Heart right ventricle (tissue), 16 donors: Measurements from ENCODE around the gene UNC119. TPM values are rescaled to one million over a fixed set of nuclear protein-coding genes. Genes with fewer than 3 reads are reported as not detected.

ENCODE experiments used
- ATAC-seq, 8 donors: fragments of 200-7000 bp; cut with Tn5 transposase; one replicate each; pipeline ENCODE4 v1.9.1; 2020; ENCODE audit warnings: mild to moderate bottlenecking in 8 of 8, moderate library complexity in 8 of 8, moderate number of reproducible peaks in 1 of 8
- DNase-seq, 2 donors: peaks; one replicate each; pipeline ENCODE4 v3.0.0-alpha.2; 2020
- H3K27ac ChIP-seq, 10 donors: fragments of 200-600 bp; sonication (generic) in 2 of 10; one replicate each; pipeline versions ENCODE4 v1.5.0 to v1.8.0; 2020 to 2022; ENCODE audit warnings: mild to moderate bottlenecking in 3 of 10
- H3K27me3 ChIP-seq, 7 donors: fragments of 200-600 bp; one replicate each; pipeline ENCODE4 v1.8.0; 2021 to 2022; ENCODE audit warnings: mild to moderate bottlenecking in 2 of 7
- H3K36me3 ChIP-seq, 9 donors: fragments of 200-600 bp; sonication (generic) in 1 of 9; one replicate each; pipeline versions ENCODE4 v1.5.0 to v1.8.0; 2020 to 2022; ENCODE audit warnings: mild to moderate bottlenecking in 2 of 9
- H3K4me1 ChIP-seq, 9 donors: fragments of 200-600 bp; sonication (generic) in 1 of 9; one replicate each; pipeline versions ENCODE4 v1.5.0 to v1.8.0; 2020 to 2022; ENCODE audit warnings: mild to moderate bottlenecking in 4 of 9
- H3K4me3 ChIP-seq, 10 donors: fragments of 200-600 bp; sonication (generic) in 2 of 10; one replicate each; pipeline versions ENCODE4 v1.5.0 to v1.8.0; 2020 to 2022; ENCODE audit warnings: mild to moderate bottlenecking in 7 of 10, moderate library complexity in 2 of 10
- H3K9me3 ChIP-seq, 11 donors: fragments of 200-600 bp in 10 of 11; sonication (generic) in 2 of 11; one replicate each; pipeline versions ENCODE4 v1.5.0 to v1.8.0; 2013 to 2022; ENCODE audit warnings: mild to moderate bottlenecking in 2 of 11, control low read depth in 1 of 11, moderate library complexity in 1 of 11
- WGBS, 2 donors: extraction: QIAGEN DNeasy Blood & Tissue Kit; methylation state at CpG; one replicate each; pipeline ENCODE4 v1.1.7; 2013; ENCODE audit warnings: inconsistent platforms in 1 of 2; 5-methylcytosine and 5-hydroxymethylcytosine counted together
- intact Hi-C, 10 donors: fragments of 100-400 bp; cut with DNase I; formaldehyde crosslinking; loops; one replicate each; pipeline versions ENCODE4 v1.11.1 to v1.14.2; 2022
- long read RNA-seq, 3 donors: library from polyadenylated mRNA; unstranded; transcript quantifications; one replicate each; pipeline ENCODE4 v2.0.0, GENCODE V29; 2020 to 2021
- polyA plus RNA-seq, 2 donors: library from polyadenylated mRNA; stranded (reverse); fragments of 200-250 nt; gene quantifications; one replicate each; pipeline ENCODE4 v1.2.3, GENCODE V29; 2013
- total RNA-seq, 10 donors: library from RNA; stranded (reverse); fragmentation: NEBNext Ultra II Directional in 3 of 10; extraction: Animal tissue kit (Norgen Biotek cat#: 25700) in 3 of 10; gene quantifications; one replicate each; pipeline versions ENCODE4 v1.2.1 to v1.2.4, GENCODE V29; 2021 to 2023
- TF ChIP-seq, protein P1 (sequence below), 9 donors: fragments of 200-600 bp; sonication (generic) in 2 of 9; IDR thresholded peaks; one replicate each; pipeline versions ENCODE4 v1.5.0 to v1.8.0; 2021 to 2022; ENCODE audit warnings: antibody characterized with exemption in 9 of 9, mild to moderate bottlenecking in 5 of 9, moderate library complexity in 1 of 9
- donor health status: Arrhythmogenic right ventricular cardiomyopathy.
- donor health status: ischemic (EF 13 %, LVEDD 7.1; RV severe dilation, severe dysfunction).
- donor health status: healthy with polysubstance abuse.
- donor health status: DM: no; HTN: yes; CAD: no.
- donor health status: DM: no; HTN: no; CAD: no.
- donor health status: ischemic (EF 25% LVEDD 6.9; RV normal size, moderate dysfunction).
- donor health status: ischemic (EF 25% LVEDD 5.7; RV mildly dilated, moderate dysfunction).
- donor health status: healthy.
- donor health status: DM: yes; HTN: yes; CAD: no.
- donor health status: Ischemic cardiomyopathy.
- donor health status: ischemic (EF 35%, LVEDD 5.7; RV mildly dilated, moderate dysfunction).
- donor health status: nonischemic (EF 11% LVEDD 7.7; RV severe dilation, severe dysfunction).
- donor health status: DM: yes; HTN: yes; CAD: no.
- donor health status: PGD.
- donor health status: ischemic (EF 29% LVEDD 5.4; RV normal size, mild dysfunction).
- donor health status: nonischemic (EF 23%, LVEDD 6.1; RV moderate dilation, normal function).

UNC119 gene
- total RNA-seq (10 to 100 TPM; 10.6 to 23.4 (median 21.0) TPM), polyA plus RNA-seq (10 to 100 TPM; 18.0 to 23.8 TPM)
- long read RNA-seq, donor 1, transcript UNC119-202 (5 exons, 1,424 nt), result major isoform, 20 of 29 reads
- long read RNA-seq, donor 1, transcript UNC119-201 (4 exons, 1,653 nt), result minor isoform, 5 of 29 reads
- long read RNA-seq, donor 1, partial matches to known transcripts, result 1 of 29 reads
- long read RNA-seq, donor 1, other reads (novel, unspliced or antisense), result 3 of 29 reads
- long read RNA-seq, donor 2, transcript UNC119-202 (5 exons, 1,424 nt), result major isoform, 13 of 19 reads
- long read RNA-seq, donor 2, partial matches to known transcripts, result 2 of 19 reads
- long read RNA-seq, donor 2, other reads (novel, unspliced or antisense), result 0 of 19 reads
- long read RNA-seq, donor 3, full-length matches to known transcripts, result 23 of 25 reads
- long read RNA-seq, donor 3, partial matches to known transcripts, result 0 of 25 reads
- long read RNA-seq, donor 3, other reads (novel, unspliced or antisense), result 2 of 25 reads

DNA sequence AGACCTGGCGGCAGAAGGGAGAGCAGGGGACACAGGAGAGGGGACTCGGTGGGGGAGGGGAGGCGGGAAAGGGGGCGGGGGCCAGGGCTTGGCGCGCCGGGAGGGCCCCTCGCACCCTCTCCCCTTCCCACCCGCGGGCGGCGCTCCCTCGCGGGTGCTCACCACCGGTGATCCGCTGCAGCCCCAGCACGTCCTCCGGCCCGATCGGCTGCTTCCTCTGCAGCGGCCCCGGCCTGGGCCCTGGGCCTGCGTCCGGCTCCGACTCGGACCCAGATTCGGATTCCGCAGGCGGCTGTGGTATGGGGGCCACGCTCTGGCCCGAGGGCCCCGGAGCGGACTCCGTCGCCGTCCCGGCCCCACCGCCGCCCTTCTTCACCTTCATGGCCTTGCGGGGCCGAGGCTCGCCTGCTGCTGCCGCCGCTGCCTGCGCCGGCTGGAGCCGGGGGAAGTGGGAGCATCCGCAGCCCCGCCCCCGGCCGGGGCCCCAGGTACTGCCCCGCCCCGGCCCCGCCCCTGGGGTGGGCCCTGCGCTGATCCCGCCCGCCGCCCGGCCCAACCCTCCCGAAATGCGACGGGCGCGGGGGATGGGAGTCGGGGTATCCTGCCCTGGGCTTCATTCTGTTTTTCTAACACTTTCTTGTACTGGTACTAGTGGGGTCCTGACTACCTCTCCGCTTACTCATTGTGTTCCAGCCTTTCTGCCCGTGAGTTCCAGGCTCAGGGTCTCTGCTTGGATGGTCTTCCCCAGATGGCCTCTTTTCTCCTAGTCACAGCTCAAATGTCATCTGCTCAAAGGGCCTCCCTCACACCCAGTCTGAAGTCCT lies at the start of gene UNC119:
TSS of gene UNC119 (minus strand) at position 449 of the 824 bp plus-strand sequence. CDS start at position 382, 67 bp downstream.
- Histone ChIP-seq H3K4me1 (peaks cover 0 to 44% (median 21%) of the 10 kb centered on the region in 9 donors), H3K27ac (peak within 1 kb of the TSS in 9 of 10 donors; percentile 60 to 90 (median 78)), H3K27me3 (no peaks in the 10 kb centered on the region), H3K36me3 (peaks cover 0 to 47% (median 33%) of the 10 kb centered on the region in 9 donors), H3K4me3 (peak within 1 kb of the TSS; percentile 64 to 99 (median 97)), H3K9me3 (no peaks in the 10 kb centered on the region)
- WGBS, 2 donors, result 1 to 2% methylated on average over 55 to 67 of the region's 67 CpGs
- peak; percentile 67 to 81 for DNase-seq
- intact Hi-C loops, result loop anchor here in 4 of 10 donors (2.0 to 10.0 kb wide), 4 partner anchors 18 to 62 kb away; partner anchors contain the start of genes RSKR (in 2 of the 4) and PIGS (in 1 of the 4)
- TF ChIP-seq, protein P1, sequence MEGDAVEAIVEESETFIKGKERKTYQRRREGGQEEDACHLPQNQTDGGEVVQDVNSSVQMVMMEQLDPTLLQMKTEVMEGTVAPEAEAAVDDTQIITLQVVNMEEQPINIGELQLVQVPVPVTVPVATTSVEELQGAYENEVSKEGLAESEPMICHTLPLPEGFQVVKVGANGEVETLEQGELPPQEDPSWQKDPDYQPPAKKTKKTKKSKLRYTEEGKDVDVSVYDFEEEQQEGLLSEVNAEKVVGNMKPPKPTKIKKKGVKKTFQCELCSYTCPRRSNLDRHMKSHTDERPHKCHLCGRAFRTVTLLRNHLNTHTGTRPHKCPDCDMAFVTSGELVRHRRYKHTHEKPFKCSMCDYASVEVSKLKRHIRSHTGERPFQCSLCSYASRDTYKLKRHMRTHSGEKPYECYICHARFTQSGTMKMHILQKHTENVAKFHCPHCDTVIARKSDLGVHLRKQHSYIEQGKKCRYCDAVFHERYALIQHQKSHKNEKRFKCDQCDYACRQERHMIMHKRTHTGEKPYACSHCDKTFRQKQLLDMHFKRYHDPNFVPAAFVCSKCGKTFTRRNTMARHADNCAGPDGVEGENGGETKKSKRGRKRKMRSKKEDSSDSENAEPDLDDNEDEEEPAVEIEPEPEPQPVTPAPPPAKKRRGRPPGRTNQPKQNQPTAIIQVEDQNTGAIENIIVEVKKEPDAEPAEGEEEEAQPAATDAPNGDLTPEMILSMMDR (IDR thresholded peaks at IDR 0.05), result no peak
- peak; percentile 94 to 98 (median 95) for ATAC-seq

DNA sequence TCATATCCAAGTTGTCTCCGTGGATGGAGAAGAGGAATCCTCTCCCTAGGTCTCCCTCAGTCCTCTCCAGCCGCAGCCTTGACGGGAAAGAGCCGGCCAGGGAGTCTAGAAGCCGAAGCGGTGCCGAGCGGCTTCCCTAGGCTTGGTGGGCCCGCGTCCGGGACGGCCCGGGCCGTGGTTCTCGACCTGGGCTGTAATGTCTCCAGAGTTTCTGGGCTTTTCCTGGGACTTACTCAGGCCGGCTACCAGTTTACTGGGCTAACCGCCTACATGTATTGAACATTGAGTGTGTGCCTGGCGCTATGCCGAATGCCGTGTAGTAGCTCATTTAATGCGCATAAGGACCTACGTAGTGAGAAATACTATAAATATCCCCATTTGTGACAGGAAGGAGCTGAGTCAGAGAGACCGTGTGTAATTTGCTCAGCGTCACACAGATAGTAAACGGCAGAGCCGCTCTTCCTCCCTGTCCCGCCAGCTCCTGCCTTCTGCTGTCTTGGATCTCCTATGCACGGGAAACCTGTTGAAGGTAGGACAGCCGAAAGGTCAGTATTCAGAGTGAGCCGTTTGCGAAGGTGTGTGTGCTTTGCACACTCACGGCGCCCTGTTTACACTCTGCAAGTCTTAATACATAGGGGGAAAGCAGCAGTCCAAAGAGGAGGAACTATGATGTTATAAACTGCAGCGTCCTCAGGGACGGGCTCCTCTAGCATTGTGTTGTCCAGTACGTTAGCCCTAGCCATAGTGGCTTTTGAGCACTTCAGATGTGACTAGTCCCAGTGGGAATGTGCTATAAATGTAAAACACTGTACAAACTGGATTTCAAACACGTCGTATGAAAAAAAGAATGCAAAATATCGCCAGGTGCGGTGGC lies 47.1 kb upstream of the UNC119 start:
- Histone ChIP-seq H3K36me3 (peaks cover 0 to 4% (median 0%) of the 10 kb centered on the region in 9 donors), H3K4me1 (peaks cover 0 to 22% (median 13%) of the 10 kb centered on the region in 9 donors), H3K4me3 (peak overlapping the region; percentile 26 to 80 (median 67)), H3K27me3 (no peaks in the 10 kb centered on the region), H3K27ac (peak overlapping the region; percentile 21 to 97 (median 87)), H3K9me3 (no peaks in the 10 kb centered on the region)
- ATAC-seq (peak; percentile 62 to 84 (median 75)), DNase-seq (peak; percentile 48 to 67)
- 11% methylated on average over 40 of the region's 40 CpGs for WGBS, 2 donors
- TF ChIP-seq, protein P1 (IDR thresholded peaks at IDR 0.05), result no peak
- intact Hi-C loops, result loop anchor here in 2 of 10 donors (2.0 to 5.0 kb wide), 2 partner anchors 23 to 47 kb away; partner anchors contain the start of genes ALDOC (in 1 of the 2) and UNC119 (in 1 of the 2)

DNA sequence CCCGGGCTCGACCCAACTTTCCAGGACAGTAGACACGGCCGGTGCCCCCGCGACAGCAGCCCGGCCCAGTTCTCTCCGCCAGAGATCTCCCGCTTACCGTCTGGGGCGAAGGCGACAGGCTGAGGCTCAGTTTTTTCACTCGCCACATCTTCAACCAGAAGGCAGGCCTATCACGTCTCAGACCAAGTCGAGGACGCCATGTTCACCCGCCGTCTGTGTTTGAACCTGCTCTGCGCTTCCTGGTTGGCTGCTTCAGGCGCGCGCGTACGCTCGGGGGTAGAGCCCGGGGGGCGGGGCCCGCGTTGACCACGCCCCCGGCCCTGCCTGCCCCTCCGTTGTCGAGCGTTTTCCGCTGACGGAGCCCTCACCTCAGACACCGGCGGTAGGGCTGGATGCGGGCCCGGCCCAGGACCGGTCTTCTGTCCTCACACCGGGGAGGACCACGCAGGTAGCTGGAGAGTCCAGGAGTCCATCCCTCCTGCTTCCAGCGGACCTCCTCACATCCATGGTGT lies 46.4 kb upstream of the UNC119 start, which contains the start of gene SPAG5:
TSS of gene SPAG5 (minus strand) at position 227 of the 512 bp plus-strand sequence. CDS start at position 148, 79 bp downstream.
- ATAC-seq, result peak; percentile 98 to 100 (median 99)
- WGBS, 2 donors, result 0 to 1% methylated on average over 44 of the region's 44 CpGs
- intact Hi-C loops, result loop anchor here in 1 of 10 donors (2.0 kb wide), 1 partner anchor 22 kb away; the partner anchor contains the start of gene ALDOC

More for the DNA sequence above, 46.4 kb upstream of the UNC119 start, which contains the start of gene SPAG5:
- Histone ChIP-seq H3K36me3 (peaks cover 0 to 4% (median 0%) of the 10 kb centered on the region in 9 donors), H3K9me3 (no peaks in the 10 kb centered on the region), H3K27me3 (no peaks in the 10 kb centered on the region), H3K4me1 (peaks cover 0 to 22% (median 13%) of the 10 kb centered on the region in 9 donors), H3K27ac (peak within 1 kb of the TSS; percentile 21 to 97 (median 87)), H3K4me3 (peak within 1 kb of the TSS; percentile 26 to 80 (median 67))
- DNase-seq, result peak; percentile 91 to 92
- TF ChIP-seq, protein P1 (IDR thresholded peaks at IDR 0.05), result no peak
